Effector memory CD8-positive, alpha-beta T cell (primary cell): ENCODE results near the gene RNF31.
"Not testable (repeated sequence)": the region's sequence is repeated elsewhere in the genome, so short reads cannot be mapped to it uniquely, and the experiment has no call there.

Experiments
- ATAC-seq: fragments of 150-1000 bp; cut with Tn5 transposase; replicated peaks from 2 replicates; pipeline ENCODE4 v1.10.0; 2021; ENCODE audit warnings: mild to moderate bottlenecking, moderate library complexity
- DNase-seq, 3 experiments: peaks; one replicate each; pipeline ENCODE4 v3.0.0; 2021
- H3K27ac Mint-ChIP-seq, 2 donors: one replicate each; pipeline ENCODE4 v1.8.0; 2022; ENCODE audit warnings: mild to moderate bottlenecking in 2 of 2, mixed read lengths in 2 of 2, moderate library complexity in 2 of 2
- H3K27me3 Mint-ChIP-seq, 2 donors: one replicate each; pipeline ENCODE4 v1.8.0; 2022; ENCODE audit warnings: mixed read lengths in 2 of 2
- H3K36me3 Mint-ChIP-seq: one replicate; pipeline ENCODE4 v1.8.0; 2022; ENCODE audit warnings: mild to moderate bottlenecking, moderate library complexity, mixed read lengths; ENCODE audit not compliant: insufficient read depth
- H3K4me1 Mint-ChIP-seq, 2 donors: one replicate each; pipeline ENCODE4 v1.8.0; 2022; ENCODE audit warnings: low read depth in 2 of 2, mixed read lengths in 2 of 2
- H3K4me3 Mint-ChIP-seq, 2 donors: one replicate each; pipeline ENCODE4 v1.8.0; 2022; ENCODE audit warnings: mild to moderate bottlenecking in 2 of 2, mixed read lengths in 2 of 2, moderate library complexity in 2 of 2
- H3K9me3 Mint-ChIP-seq, 2 donors: one replicate each; pipeline ENCODE4 v1.8.0; 2022; ENCODE audit warnings: mixed read lengths in 2 of 2
- total RNA-seq, 9 experiments: gene quantifications; one replicate each; lab custom pipeline; 2026; lab: John Stamatoyannopoulos, UW

RNF31 gene
- total RNA-seq: 1.6 to 6.4 (median 3.1) reads per million in 9 experiments

DNA sequence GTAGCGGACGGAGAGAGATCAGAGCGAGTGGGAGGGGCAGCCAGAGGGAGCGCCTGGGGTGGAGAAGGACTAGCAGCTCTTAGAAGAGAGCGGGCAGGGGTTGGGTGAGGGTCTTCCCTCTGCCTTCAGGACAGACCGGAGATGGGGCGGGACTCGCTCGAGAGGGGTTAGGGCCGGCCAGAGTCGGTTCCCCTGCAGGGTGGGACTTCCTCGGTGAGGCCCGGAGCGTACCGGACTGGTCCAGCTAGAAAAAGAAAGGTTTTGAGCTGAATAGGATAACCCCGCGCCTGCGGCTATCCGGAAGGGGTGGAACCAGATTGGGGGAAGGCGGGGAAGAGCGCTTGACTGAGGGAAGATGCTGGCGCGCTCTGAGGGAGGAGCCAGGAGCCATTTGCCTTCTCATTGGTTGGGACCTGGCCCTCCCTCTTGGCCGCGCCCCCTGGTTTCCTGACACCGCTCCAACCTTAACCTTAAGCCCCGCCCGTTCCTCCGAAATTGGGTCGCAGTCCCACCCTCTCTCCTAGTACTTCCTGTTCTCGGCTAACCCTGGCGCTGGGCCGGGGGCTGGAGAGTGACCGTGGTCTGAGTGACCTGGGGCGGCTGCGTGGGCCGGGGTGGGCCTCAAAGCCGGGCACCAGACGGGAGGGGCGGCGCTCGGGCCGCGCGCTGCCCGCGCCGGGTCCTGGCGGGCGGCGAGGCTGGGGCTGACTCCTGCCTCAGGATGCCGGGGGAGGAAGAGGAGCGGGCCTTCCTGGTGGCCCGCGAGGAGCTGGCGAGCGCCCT, at the start of gene RNF31:
Gene RNF31, plus strand, starts transcription at position 521 of the 783 bp plus-strand sequence. Its CDS starts 201 bp downstream, at position 722.
- Mint-ChIP-seq H3K27me3 (no peaks in the 10 kb centered on the region), H3K36me3 (peaks cover 36% of the 10 kb centered on the region), H3K4me1 (peaks cover 37 to 38% of the 10 kb centered on the region in 2 donors), H3K9me3 (no peaks in the 10 kb centered on the region), H3K27ac (peak within 1 kb of the TSS; percentile 89 to 95), H3K4me3 (peak within 1 kb of the TSS; percentile 97 to 98)
- ATAC-seq (peak; percentile 86), DNase-seq (peak; percentile 94 to 97 (median 95))

DNA sequence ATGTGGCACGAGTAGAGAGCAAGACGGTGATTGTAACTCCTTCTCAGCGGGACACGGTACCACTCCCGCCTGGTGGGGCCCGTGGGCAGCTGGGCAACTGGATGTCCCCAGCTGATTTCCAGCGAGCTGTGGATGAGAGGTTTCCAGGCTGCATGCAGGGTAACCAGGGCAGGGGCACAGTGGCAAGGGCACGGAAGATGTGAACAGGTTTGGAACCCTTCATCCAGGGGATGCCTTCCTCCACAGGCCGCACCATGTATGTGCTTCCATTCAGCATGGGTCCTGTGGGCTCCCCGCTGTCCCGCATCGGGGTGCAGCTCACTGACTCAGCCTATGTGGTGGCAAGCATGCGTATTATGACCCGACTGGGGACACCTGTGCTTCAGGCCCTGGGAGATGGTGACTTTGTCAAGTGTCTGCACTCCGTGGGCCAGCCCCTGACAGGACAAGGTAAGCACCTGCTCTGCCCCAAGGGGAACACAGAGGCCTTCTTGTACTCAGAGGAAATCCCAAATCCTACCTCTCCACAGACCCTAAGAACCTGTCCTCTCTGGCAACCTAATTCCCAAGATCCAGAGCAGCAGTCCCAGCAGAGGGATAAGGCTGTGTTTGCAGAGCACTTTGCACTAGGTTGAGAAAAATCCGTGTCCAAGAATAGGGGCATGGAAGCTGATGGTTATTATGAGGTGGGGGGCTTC, 48.9 kb upstream of the RNF31 start:
- Mint-ChIP-seq H3K9me3 (no peaks in the 10 kb centered on the region), H3K27ac (peak overlapping the region in 1 of 2 donors; percentile 35), H3K4me1 (peaks cover 17 to 20% of the 10 kb centered on the region in 2 donors), H3K27me3 (no peaks in the 10 kb centered on the region), H3K36me3 (peaks cover 15% of the 10 kb centered on the region), H3K4me3 (no peak overlapping the region)
- ATAC-seq: no peak
- no peak for DNase-seq

DNA sequence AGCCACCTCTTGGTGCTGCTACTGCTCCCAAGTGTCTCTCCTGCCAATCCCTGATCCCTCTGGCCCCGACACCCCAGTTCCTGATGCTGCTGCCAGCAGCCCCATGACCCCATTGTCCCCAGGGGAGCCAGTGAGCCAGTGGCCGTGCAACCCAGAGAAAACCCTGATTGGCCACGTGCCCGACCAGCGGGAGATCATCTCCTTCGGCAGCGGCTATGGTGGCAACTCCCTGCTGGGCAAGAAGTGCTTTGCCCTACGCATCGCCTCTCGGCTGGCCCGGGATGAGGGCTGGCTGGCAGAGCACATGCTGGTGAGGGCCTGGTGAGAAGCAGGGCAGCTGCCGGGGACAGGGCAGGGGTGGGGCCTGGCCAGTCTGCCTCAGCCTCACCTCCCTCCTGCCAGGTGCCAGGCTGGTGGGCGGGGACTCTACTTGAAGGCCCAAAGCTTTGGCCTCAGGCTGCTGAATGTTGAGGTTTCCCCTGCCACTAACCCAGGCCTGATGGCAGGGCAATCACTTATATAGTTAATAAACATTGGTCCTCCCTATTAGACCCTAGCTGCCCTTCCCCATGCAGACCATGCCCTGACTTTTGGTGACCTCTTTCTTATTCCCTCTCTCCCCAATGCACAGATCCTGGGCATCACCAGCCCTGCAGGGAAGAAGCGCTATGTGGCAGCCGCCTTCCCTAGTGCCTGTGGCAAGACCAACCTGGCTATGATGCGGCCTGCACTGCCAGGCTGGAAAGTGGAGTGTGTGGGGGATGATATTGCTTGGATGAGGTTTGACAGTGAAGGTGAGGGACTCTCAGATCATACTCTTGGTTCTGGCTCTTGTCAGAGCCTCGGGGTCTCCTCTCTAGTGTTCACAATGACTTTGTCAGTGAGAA, 48.1 kb upstream of the RNF31 start:
- ATAC-seq (no peak), DNase-seq (no peak)
- Mint-ChIP-seq H3K9me3 (no peaks in the 10 kb centered on the region), H3K27ac (no peak overlapping the region), H3K4me3 (no peak overlapping the region), H3K4me1 (peaks cover 14 to 17% of the 10 kb centered on the region in 2 donors), H3K27me3 (no peaks in the 10 kb centered on the region), H3K36me3 (peaks cover 15% of the 10 kb centered on the region)

DNA sequence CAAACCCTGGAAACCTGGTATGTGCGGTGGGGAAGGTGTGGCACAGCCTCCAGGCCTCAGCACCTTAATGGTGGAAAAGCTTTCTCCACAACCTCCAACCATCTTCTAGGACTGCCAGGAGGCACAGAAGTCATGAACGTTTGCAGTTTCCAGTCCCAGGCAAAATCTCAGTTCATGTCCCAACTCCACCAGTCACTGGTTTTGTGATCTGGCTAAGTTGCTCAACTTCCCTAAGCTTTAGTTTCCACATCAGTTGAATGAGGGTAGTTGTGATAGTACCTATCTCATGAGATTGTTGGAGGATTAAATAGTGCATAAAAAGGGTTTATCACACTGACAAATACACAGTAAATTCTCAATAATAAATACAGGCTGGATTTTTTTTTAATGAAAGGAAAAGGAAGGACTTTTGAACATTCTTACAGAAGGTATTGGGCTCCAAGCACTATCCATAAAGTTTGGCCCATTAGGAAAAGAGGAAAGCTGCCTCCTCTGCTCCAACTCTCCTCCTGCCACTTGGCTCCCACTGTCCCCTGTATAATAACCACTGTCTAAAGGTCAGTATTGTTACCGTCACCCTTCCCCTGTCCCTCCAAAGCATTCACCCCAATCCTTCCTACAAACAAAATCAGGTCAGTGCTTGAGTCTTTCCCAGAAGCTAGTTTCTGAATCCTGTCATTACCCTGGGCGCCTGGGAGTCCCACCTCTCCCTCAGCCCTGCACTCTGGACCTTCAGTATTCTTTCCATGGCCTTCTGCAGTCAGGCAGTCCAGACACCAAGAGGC, 46.9 kb upstream of the RNF31 start:
- Mint-ChIP-seq H3K4me1 (peaks cover 4 to 9% of the 10 kb centered on the region in 2 donors), H3K27me3 (no peaks in the 10 kb centered on the region), H3K27ac (peak overlapping the region in 1 of 2 donors; percentile 4), H3K36me3 (peaks cover 11% of the 10 kb centered on the region), H3K9me3 (no peaks in the 10 kb centered on the region), H3K4me3 (no peak overlapping the region)
- ATAC-seq: no peak
- DNase-seq: no peak

DNA sequence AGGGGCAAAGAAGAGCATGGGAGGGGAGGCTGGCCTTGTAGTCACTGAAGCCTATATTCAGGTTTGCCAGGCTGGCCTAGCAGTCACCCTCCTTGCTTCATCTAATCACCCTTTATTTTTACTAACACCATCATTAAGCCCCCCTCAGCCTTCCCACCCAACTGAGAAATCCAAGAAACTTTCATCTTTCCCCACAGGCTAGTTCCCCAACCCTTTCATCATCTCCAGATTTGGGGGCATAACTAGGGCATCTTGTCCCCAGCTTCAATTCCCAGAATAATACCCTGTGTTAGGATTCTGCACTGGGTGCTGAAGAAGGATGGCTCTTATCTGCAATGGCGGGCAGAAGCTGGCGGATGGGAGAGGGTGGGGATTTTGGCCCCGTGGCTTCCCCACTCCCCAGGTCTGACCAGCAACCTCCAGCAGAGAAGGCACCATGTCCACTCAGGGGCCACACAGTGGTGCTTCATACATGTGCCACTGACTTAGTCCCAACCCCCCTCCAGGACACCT, 46.3 kb upstream of the RNF31 start:
- Mint-ChIP-seq H3K27me3 (no peaks in the 10 kb centered on the region), H3K36me3 (peaks cover 11% of the 10 kb centered on the region), H3K4me1 (peaks cover 0 to 4% of the 10 kb centered on the region in 2 donors), H3K4me3 (no peak overlapping the region), H3K9me3 (no peaks in the 10 kb centered on the region), H3K27ac (peak overlapping the region in 1 of 2 donors; percentile 4)
- DNase-seq (no peak), ATAC-seq (no peak)

DNA sequence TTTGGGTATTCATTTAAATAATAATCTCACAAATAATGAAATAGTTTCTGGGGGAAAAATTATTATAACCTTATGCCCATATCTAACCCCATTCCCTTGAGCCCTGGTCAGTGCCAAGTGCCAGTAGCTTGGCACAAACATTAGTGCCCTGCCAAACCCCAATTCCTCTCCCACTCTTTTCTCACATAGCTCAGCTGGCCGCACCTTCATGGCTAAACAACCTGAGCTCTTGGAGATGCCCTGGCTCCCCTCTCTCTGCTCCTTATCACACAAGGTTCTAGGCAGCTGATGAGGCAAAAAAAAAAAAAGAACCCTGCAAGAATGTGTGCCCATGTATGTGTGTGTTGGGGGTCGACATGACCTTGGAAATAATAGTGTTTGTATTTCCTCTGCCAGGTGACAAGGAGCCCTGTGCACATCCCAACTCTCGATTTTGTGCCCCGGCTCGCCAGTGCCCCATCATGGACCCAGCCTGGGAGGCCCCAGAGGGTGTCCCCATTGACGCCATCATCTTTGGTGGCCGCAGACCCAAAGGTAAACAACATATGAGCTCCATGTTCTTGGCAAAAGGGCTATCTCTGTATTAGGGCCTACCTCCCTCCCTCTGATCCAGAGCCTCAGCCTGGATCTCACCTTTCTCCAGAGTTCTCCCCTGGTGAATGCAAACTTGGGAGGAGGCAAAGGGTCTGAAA, 44.8 kb upstream of the RNF31 start:
- Mint-ChIP-seq H3K36me3 (peaks cover 11% of the 10 kb centered on the region), H3K4me3 (no peak overlapping the region), H3K4me1 (no peaks in the 10 kb centered on the region), H3K9me3 (no peaks in the 10 kb centered on the region), H3K27me3 (no peaks in the 10 kb centered on the region), H3K27ac (peak overlapping the region in 1 of 2 donors; percentile 2)
- no peak for DNase-seq
- no peak for ATAC-seq

DNA sequence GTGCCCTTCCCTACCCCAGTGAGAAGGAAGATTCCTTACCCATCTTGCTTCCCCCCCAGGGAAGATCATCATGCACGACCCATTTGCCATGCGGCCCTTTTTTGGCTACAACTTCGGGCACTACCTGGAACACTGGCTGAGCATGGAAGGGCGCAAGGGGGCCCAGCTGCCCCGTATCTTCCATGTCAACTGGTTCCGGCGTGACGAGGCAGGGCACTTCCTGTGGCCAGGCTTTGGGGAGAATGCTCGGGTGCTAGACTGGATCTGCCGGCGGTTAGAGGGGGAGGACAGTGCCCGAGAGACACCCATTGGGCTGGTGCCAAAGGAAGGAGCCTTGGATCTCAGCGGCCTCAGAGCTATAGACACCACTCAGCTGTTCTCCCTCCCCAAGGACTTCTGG, 43.8 kb upstream of the RNF31 start:
- H3K27me3 Mint-ChIP-seq: no peaks in the 10 kb centered on the region
- ATAC-seq (no peak), DNase-seq (no peak)
- peaks cover under 1 to 4% of the 10 kb centered on the region in 2 donors for H3K4me1 Mint-ChIP-seq
- H3K27ac Mint-ChIP-seq: peak overlapping the region in 1 of 2 donors; percentile 2
- H3K9me3 Mint-ChIP-seq: no peaks in the 10 kb centered on the region
- H3K4me3 Mint-ChIP-seq: no peak overlapping the region
- H3K36me3 Mint-ChIP-seq: peaks cover 11% of the 10 kb centered on the region

DNA sequence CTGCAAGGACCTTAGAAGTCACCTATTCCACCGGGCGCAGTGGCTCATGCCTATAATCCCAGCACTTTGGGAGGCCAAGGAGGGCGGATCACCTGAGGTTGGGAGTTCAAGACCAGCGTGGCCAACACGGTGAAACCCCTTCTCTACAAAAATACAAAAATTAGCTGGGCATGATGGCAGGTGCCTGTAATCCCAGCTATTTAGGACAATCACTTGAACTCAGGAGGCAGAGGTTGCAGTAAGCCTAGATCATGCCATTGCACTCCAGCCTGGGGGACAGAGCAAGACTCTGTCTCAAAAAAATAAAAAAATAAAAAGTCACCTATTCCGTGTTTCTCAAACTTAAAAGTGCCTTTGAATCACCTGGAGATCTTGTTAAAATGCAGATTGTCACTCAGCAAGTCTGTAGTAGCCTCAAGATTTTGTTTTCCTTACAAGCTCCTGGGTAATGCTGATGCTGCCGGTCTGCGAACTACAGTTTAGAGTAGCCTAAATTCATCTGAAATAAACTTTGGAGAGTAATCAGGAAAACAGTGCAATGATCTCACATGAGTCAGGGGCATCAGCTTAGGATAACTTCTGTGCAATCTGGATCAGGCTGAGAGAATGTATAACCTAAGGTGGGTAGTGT, 41.6 kb upstream of the RNF31 start:
- ATAC-seq, DNase-seq, H3K4me3 Mint-ChIP-seq, H3K36me3 Mint-ChIP-seq, H3K27ac Mint-ChIP-seq, H3K9me3 Mint-ChIP-seq, H3K27me3 Mint-ChIP-seq: not testable (repeated sequence)
- peaks cover 6 to 11% of the 10 kb centered on the region in 2 donors for H3K4me1 Mint-ChIP-seq

DNA sequence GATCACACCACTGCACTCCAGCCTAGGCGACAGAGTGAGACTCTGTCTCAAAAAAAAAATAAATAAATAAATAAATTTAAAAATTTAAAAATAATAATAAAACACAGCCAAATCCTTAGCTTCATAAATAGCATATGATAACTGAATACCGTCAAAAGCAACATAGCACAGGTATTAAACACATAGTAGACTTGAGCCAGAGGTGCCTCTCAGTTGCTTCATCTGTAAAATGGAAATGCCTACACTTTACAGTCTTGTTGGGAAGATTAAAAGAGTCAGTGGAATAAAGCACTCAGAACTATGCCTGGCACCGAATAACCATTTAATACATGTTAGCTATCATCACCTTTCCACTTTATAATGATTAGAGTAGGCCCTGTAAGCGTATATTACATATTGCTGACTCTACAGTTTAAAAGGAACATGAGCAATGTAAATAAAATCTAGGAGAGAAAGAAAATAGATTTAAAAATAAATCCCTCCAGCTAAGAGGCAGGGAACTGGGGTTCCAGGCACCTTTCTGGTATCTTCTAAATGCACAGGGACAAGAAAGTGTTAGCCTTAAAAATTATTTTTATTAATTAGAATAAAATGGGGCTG, 40.5 kb upstream of the RNF31 start:
- Mint-ChIP-seq H3K4me3 (no peak overlapping the region), H3K36me3 (no peaks in the 10 kb centered on the region), H3K4me1 (peaks cover 6 to 11% of the 10 kb centered on the region in 2 donors), H3K27ac (no peak overlapping the region), H3K9me3 (no peaks in the 10 kb centered on the region), H3K27me3 (no peaks in the 10 kb centered on the region)
- DNase-seq (no peak), ATAC-seq (no peak)

DNA sequence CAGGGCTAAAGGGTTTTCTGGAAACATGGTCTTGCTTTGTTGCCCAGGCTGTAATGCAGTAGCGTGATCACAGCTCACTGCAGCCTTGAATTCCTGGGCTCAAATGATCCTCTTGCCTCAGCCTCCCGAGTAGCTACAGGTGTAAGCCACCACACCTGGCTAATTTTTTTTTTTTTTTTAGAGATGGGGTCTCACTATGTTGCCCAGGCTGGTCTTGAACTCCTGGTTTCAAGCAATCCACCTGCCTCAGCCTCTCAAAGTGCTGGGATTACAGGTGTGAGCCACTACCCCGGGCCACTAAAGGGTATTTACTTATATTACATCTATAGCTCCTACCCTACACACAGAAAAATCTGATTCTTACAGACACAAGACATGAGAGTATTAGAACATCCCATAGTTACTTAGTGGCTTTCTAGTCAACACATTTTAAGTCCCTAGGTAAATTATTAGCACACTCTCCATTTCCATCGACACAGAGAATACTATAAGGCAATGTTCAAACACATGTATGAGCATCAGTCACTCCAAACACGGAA, 38.9 kb upstream of the RNF31 start:
- Mint-ChIP-seq H3K4me3 (no peak overlapping the region), H3K27ac (peak overlapping the region; percentile 90 to 92), H3K36me3 (no peaks in the 10 kb centered on the region), H3K9me3 (no peaks in the 10 kb centered on the region), H3K4me1 (peaks cover 6 to 11% of the 10 kb centered on the region in 2 donors), H3K27me3 (no peaks in the 10 kb centered on the region)
- ATAC-seq: no peak
- DNase-seq: no peak

DNA sequence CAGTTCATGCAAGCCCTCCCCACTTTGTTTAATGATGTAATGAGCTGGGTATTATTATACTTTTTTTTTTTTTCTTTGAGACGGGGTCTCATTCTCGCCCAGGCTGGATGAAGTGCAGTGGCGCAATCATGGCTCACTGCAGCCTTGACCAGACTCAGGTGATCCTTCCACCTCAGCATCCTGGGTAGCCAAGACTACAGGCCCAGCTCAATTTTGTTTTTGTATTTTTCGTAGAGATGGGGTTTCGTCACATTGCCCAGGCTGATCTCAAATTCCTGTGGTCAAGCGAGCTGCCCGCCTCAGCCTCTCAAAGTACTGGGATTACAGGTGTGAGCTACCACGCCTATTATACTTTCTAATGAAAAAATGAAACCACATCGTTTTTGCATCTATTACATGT, 37.2 kb upstream of the RNF31 start:
- H3K27me3 Mint-ChIP-seq: no peaks in the 10 kb centered on the region

More for the DNA sequence above, 37.2 kb upstream of the RNF31 start:
- Mint-ChIP-seq H3K9me3 (no peaks in the 10 kb centered on the region), H3K4me3 (no peak overlapping the region), H3K36me3 (peaks cover 16% of the 10 kb centered on the region), H3K27ac (no peak overlapping the region), H3K4me1 (peaks cover 9 to 12% of the 10 kb centered on the region in 2 donors)
- DNase-seq (no peak), ATAC-seq (no peak)
